CD4-positive, alpha-beta T cell (primary cell): ENCODE measurements around the gene RER1. TPM values are rescaled to one million over a fixed set of nuclear protein-coding genes. Genes with fewer than 3 reads are reported as not detected.

ENCODE experiments used
- ATAC-seq: fragments of 200-7000 bp; cut with Tn5 transposase; one replicate; pipeline ENCODE4 v1.10.0; 2022; ENCODE audit warnings: mild to moderate bottlenecking; ENCODE audit not compliant: poor library complexity
- CTCF ChIA-PET: fragments of 350-600 bp; sonication (Branson Sonifier 250); formaldehyde crosslinking; loops from one replicate; lab custom pipeline; 2021; ENCODE audit warnings: antibody characterized with exemption, inconsistent platforms; lab: Charles Lee
- POLR2A ChIA-PET: fragments of 350-600 bp; sonication (Branson Sonifier 250); formaldehyde crosslinking; loops from one replicate; lab custom pipeline; 2021; ENCODE audit warnings: antibody characterized with exemption, inconsistent platforms; lab: Charles Lee
- DNase-seq, 14 experiments: peaks; one replicate each; pipeline ENCODE4 v3.0.0-alpha.2; 2013 to 2020; ENCODE audit warnings: mixed read lengths in 2 of 14
- H3K27ac ChIP-seq, 2 donors: one replicate each; pipeline versions ENCODE4 v1.5.1 to v1.7.0; 2013; ENCODE audit warnings: low read length in 2 of 2, low read depth in 1 of 2, mild to moderate bottlenecking in 1 of 2
- H3K27me3 ChIP-seq, 2 experiments: 1 replicate in 1 of 2; 2 replicates in 1 of 2; pipeline versions ENCODE4 v1.6.1 to v1.7.0; 2013; ENCODE audit warnings: low read length in 2 of 2, control low read depth in 1 of 2, mild to moderate bottlenecking in 1 of 2, moderate library complexity in 1 of 2; ENCODE audit not compliant: insufficient read depth in 2 of 2, control insufficient read depth in 1 of 2
- H3K36me3 ChIP-seq: one replicate; pipeline ENCODE4 v1.6.1; 2013; ENCODE audit warnings: low read length, control low read depth; ENCODE audit not compliant: insufficient read depth
- H3K4me1 ChIP-seq: one replicate; pipeline ENCODE4 v1.6.1; 2013; ENCODE audit warnings: low read length, control low read depth; ENCODE audit not compliant: insufficient read depth
- H3K4me3 ChIP-seq: one replicate; pipeline ENCODE4 v1.5.1; 2013; ENCODE audit warnings: mild to moderate bottlenecking, low read length, moderate library complexity
- H3K9me3 ChIP-seq, 2 experiments: 1 replicate in 1 of 2; 2 replicates in 1 of 2; pipeline versions ENCODE4 v1.6.1 to v1.7.0; 2013; ENCODE audit warnings: low read length in 2 of 2, mild to moderate bottlenecking in 2 of 2, control low read depth in 1 of 2, moderate library complexity in 1 of 2; ENCODE audit not compliant: control insufficient read depth in 1 of 2, insufficient read depth in 1 of 2
- H3K27ac Mint-ChIP-seq: one replicate; pipeline ENCODE4 v1.8.0; 2020; ENCODE audit warnings: mixed read lengths
- H3K27me3 Mint-ChIP-seq: one replicate; pipeline ENCODE4 v1.8.0; 2021; ENCODE audit warnings: mixed read lengths
- H3K36me3 Mint-ChIP-seq: one replicate; pipeline ENCODE4 v1.8.0; 2021; ENCODE audit warnings: low read depth, mixed read lengths
- H3K4me1 Mint-ChIP-seq: one replicate; pipeline ENCODE4 v1.8.0; 2021; ENCODE audit warnings: low read depth, mixed read lengths
- H3K4me3 Mint-ChIP-seq: one replicate; pipeline ENCODE4 v1.8.0; 2020; ENCODE audit warnings: mild to moderate bottlenecking, mixed read lengths
- H3K9me3 Mint-ChIP-seq: one replicate; pipeline ENCODE4 v1.8.0; 2020; ENCODE audit warnings: mixed read lengths
- CTCF ChIP-seq: fragments of 200-600 bp; IDR thresholded peaks from one replicate; pipeline ENCODE4 v1.8.0; 2022; ENCODE audit warnings: antibody characterized with exemption, mild to moderate bottlenecking
- intact Hi-C, 2 experiments: fragments of 100-400 bp; cut with DNase I in 1 of 2; cut with micrococcal nuclease in 1 of 2; formaldehyde crosslinking; loops; one replicate each; pipeline versions ENCODE4 v1.15.1 to v1.9.0; 2023 to 2025; cut with DNase I, micrococcal nuclease
- total RNA-seq, 174 experiments: library from RNA in 2 of 174; stranded (reverse) in 2 of 174; gene quantifications; one replicate each; pipeline ENCODE4 v1.2.3 and lab custom pipeline; 2021 to 2026

The RER1 gene
- total RNA-seq, 2 experiments from 2014 or later = 57.9 to 60.7 TPM

- Mint-ChIP-seq H3K36me3 (peaks cover 5% of the 10 kb centered on the region), H3K4me3 (no peak overlapping the region), H3K27ac (no peak overlapping the region), H3K27me3 (peaks cover 16% of the 10 kb centered on the region), H3K4me1 (peaks cover 4% of the 10 kb centered on the region), H3K9me3 (no peaks in the 10 kb centered on the region)
- no peak for TF ChIP-seq CTCF
- peaks cover 3% of the 10 kb centered on the region for H3K4me1 ChIP-seq
- no peak overlapping the region for H3K27ac ChIP-seq
- ChIA-PET CTCF (no interaction called here), POLR2A (interaction anchor here (0.6 kb wide), 1 partner anchor 65 kb away, joined by 3 read pairs; no protein-coding TSS in a partner anchor)
- no peak for ATAC-seq
- intact Hi-C loops = no loop called here
- peaks cover 5 to 11% of the 10 kb centered on the region in 2 experiments for H3K27me3 ChIP-seq
- no peak for DNase-seq
- H3K36me3 ChIP-seq = peaks cover 8% of the 10 kb centered on the region
- peaks cover 0 to 14% of the 10 kb centered on the region in 2 experiments for H3K9me3 ChIP-seq
- H3K4me3 ChIP-seq = no peak overlapping the region
Observed at GRCh38 chr1:2437617-2438016, 46.0 kb downstream of the RER1 start.

- H3K4me3 Mint-ChIP-seq = no peak overlapping the region
- CTCF ChIA-PET = no interaction called here
- H3K27me3 Mint-ChIP-seq = peaks cover 19% of the 10 kb centered on the region
Observed at GRCh38 chr1:2438038-2438437, 46.4 kb downstream of the RER1 start.

GRCh38 chr1:2438641-2439040, 47.0 kb downstream of the RER1 start:
- Mint-ChIP-seq H3K36me3 (peaks cover 5% of the 10 kb centered on the region), H3K9me3 (no peaks in the 10 kb centered on the region), H3K4me3 (no peak overlapping the region), H3K27me3 (peaks cover 19% of the 10 kb centered on the region), H3K4me1 (peaks cover 4% of the 10 kb centered on the region), H3K27ac (no peak overlapping the region)
- ATAC-seq = no peak
- Histone ChIP-seq H3K36me3 (peaks cover 3% of the 10 kb centered on the region), H3K4me3 (no peak overlapping the region), H3K9me3 (peaks cover 0 to 14% of the 10 kb centered on the region in 2 experiments), H3K27ac (no peak overlapping the region), H3K27me3 (peaks cover 12 to 19% of the 10 kb centered on the region in 2 experiments), H3K4me1 (peaks cover 8% of the 10 kb centered on the region)
- no peak for TF ChIP-seq CTCF
- no peak for DNase-seq
- ChIA-PET POLR2A (no interaction called here), CTCF (no interaction called here)
- intact Hi-C loops = no loop called here

More at GRCh38 chr1:2438038-2438437, 46.4 kb downstream of the RER1 start:
- peaks cover 9 to 15% of the 10 kb centered on the region in 2 experiments for H3K27me3 ChIP-seq
- H3K4me3 ChIP-seq = no peak overlapping the region
- Mint-ChIP-seq H3K4me1 (peaks cover 4% of the 10 kb centered on the region), H3K27ac (no peak overlapping the region), H3K9me3 (no peaks in the 10 kb centered on the region), H3K36me3 (peaks cover 5% of the 10 kb centered on the region)
- peaks cover 8% of the 10 kb centered on the region for H3K36me3 ChIP-seq
- intact Hi-C loops = no loop called here
- H3K27ac ChIP-seq = no peak overlapping the region
- ATAC-seq (no peak), DNase-seq (no peak)
- peaks cover 5% of the 10 kb centered on the region for H3K4me1 ChIP-seq
- no peak for TF ChIP-seq CTCF
- POLR2A ChIA-PET = interaction anchor here (0.6 kb wide), 1 partner anchor 65 kb away, joined by 3 read pairs; no protein-coding TSS in a partner anchor
- peaks cover 0 to 14% of the 10 kb centered on the region in 2 experiments for H3K9me3 ChIP-seq
